Heart left ventricle (tissue), 16 donors: Measurements from ENCODE around the gene LYRM1. TPM values are rescaled to one million over a fixed set of nuclear protein-coding genes. Genes with fewer than 3 reads are reported as not detected.
A peak's percentile ranks its signal among the peaks of the same experiment; 100 is the strongest.

Experiments
- ATAC-seq, 4 donors: fragments of 200-7000 bp; cut with Tn5 transposase; one replicate each; pipeline ENCODE4 v1.9.1; 2020 to 2022; ENCODE audit warnings: moderate library complexity in 4 of 4, mild to moderate bottlenecking in 3 of 4, moderate number of reproducible peaks in 1 of 4
- DNase-seq, 5 donors: peaks; one replicate each; pipeline ENCODE4 v3.0.0-alpha.2; 2020
- H3K27ac ChIP-seq, 12 donors: fragments of 200-600 bp; sonication (generic) in 4 of 12; one replicate each; pipeline versions ENCODE4 v1.5.0 to v1.8.0; 2016 to 2022; ENCODE audit warnings: mild to moderate bottlenecking in 2 of 12
- H3K27me3 ChIP-seq, 9 donors: fragments of 200-600 bp; sonication (generic) in 2 of 9; one replicate each; pipeline versions ENCODE4 v1.5.1 to v1.8.0; 2016 to 2022; ENCODE audit warnings: mild to moderate bottlenecking in 3 of 9
- H3K36me3 ChIP-seq, 9 donors: fragments of 200-600 bp; sonication (generic) in 2 of 9; one replicate each; pipeline versions ENCODE4 v1.5.0 to v1.8.0; 2018 to 2022; ENCODE audit warnings: mild to moderate bottlenecking in 2 of 9
- H3K4me1 ChIP-seq, 12 donors: fragments of 200-600 bp; sonication (generic) in 4 of 12; one replicate each; pipeline versions ENCODE4 v1.5.0 to v1.8.0; 2016 to 2022; ENCODE audit warnings: mild to moderate bottlenecking in 3 of 12
- H3K4me3 ChIP-seq, 12 donors: fragments of 200-600 bp; sonication (generic) in 4 of 12; one replicate each; pipeline versions ENCODE4 v1.5.0 to v1.8.0; 2017 to 2022; ENCODE audit warnings: mild to moderate bottlenecking in 9 of 12, moderate library complexity in 4 of 12
- H3K9me3 ChIP-seq, 12 donors: fragments of 200-600 bp; sonication (generic) in 4 of 12; one replicate each; pipeline versions ENCODE4 v1.5.0 to v1.8.0; 2016 to 2022; ENCODE audit warnings: mild to moderate bottlenecking in 1 of 12
- CTCF ChIP-seq, 12 donors: fragments of 200-600 bp; sonication (generic) in 4 of 12; IDR thresholded peaks; one replicate each; pipeline versions ENCODE4 v1.5.0 to v1.8.0; 2018 to 2022; ENCODE audit warnings: antibody characterized with exemption in 12 of 12, mild to moderate bottlenecking in 5 of 12
- POLR2A ChIP-seq, 2 donors: fragments of 450-650 bp; IDR thresholded peaks; one replicate each; pipeline ENCODE4 v1.6.1; 2017; ENCODE audit warnings: antibody characterized with exemption in 2 of 2, mild to moderate bottlenecking in 2 of 2, moderate library complexity in 2 of 2
- WGBS, 4 donors: extraction: QIAGEN DNeasy Blood & Tissue Kit in 2 of 4; methylation state at CpG; one replicate each; pipeline versions ENCODE4 v1.1.5 to v1.1.7; 2013 to 2018; 5-methylcytosine and 5-hydroxymethylcytosine counted together
- intact Hi-C, 10 donors: fragments of 100-400 bp; cut with DNase I; formaldehyde crosslinking; loops; one replicate each; pipeline versions ENCODE4 v1.11.1 to v1.14.2; 2022
- polyA plus RNA-seq, 2 donors: library from polyadenylated mRNA; stranded (reverse); fragments of 200-250 nt; gene quantifications; one replicate each; pipeline ENCODE4 v1.2.3, GENCODE V29; 2013
- total RNA-seq, 9 donors: library from RNA; depleted of rRNA in 2 of 9; stranded (reverse); fragments of >200 nt in 2 of 9; fragmentation: NEBNext Ultra II Directional in 3 of 9; extraction: Animal tissue kit (Norgen Biotek cat#: 25700) in 3 of 9; gene quantifications; one replicate each; pipeline versions ENCODE4 v1.1.0 to v1.2.4, GENCODE V29; 2016 to 2023
- donor health status: ischemic (EF 13 %, LVEDD 7.1; RV severe dilation, severe dysfunction).
- donor health status: healthy with polysubstance abuse.
- donor health status: DM: no; HTN: yes; CAD: no.
- donor health status: DM: no; HTN: no; CAD: no.
- donor health status: ischemic (EF 25% LVEDD 6.9; RV normal size, moderate dysfunction).
- donor health status: ischemic (EF 25% LVEDD 5.7; RV mildly dilated, moderate dysfunction).
- donor health status: healthy.
- donor health status: DM: yes; HTN: yes; CAD: no.
- donor health status: ischemic (EF 35%, LVEDD 5.7; RV mildly dilated, moderate dysfunction).
- donor health status: nonischemic (EF 11% LVEDD 7.7; RV severe dilation, severe dysfunction).
- donor health status: DM: yes; HTN: yes; CAD: no.
- donor health status: PGD.
- donor health status: ischemic (EF 29% LVEDD 5.4; RV normal size, mild dysfunction).
- donor health status: nonischemic (EF 23%, LVEDD 6.1; RV moderate dilation, normal function).

The LYRM1 gene
- total and polyA plus RNA-seq, 11 donors, result 40.2 to 124 (median 55.9) TPM

- Histone ChIP-seq H3K27ac (peak overlapping the region in 9 of 12 donors; percentile 8 to 85 (median 54)), H3K4me3 (no peak overlapping the region), H3K27me3 (no peaks in the 10 kb centered on the region), H3K4me1 (peaks cover 9 to 90% (median 67%) of the 10 kb centered on the region in 12 donors), H3K9me3 (no peaks in the 10 kb centered on the region), H3K36me3 (peaks cover 0 to 11% (median 3%) of the 10 kb centered on the region in 9 donors)
- WGBS, 4 donors, result 50 to 66% (median 56%) methylated on average over 3 of the region's 3 CpGs
- DNase-seq, result peak in 2 of 5 donors; percentile 49 to 72
- intact Hi-C loops, result loop anchor here in 6 of 10 donors (5.0 kb wide), 2 partner anchors 36 to 40 kb away; partner anchors contain the start of genes DCUN1D3 (in 5 of the 6) and LYRM1 (in 5 of the 6)
- TF ChIP-seq CTCF (IDR thresholded peaks at IDR 0.05) (no peak), POLR2A (IDR thresholded peaks at IDR 0.05) (no peak)
- peak in 3 of 4 donors; percentile 15 to 66 (median 64) for ATAC-seq
Observed at GRCh38 chr16:20866801-20867200, 33.8 kb upstream of the LYRM1 start.

GRCh38 chr16:20867585-20867984, 33.0 kb upstream of the LYRM1 start:
- no peak overlapping the region for H3K4me3 ChIP-seq
- H3K9me3 ChIP-seq, result no peaks in the 10 kb centered on the region
- H3K27me3 ChIP-seq, result no peaks in the 10 kb centered on the region
- TF ChIP-seq CTCF (IDR thresholded peaks at IDR 0.05) (no peak), POLR2A (IDR thresholded peaks at IDR 0.05) (no peak)
- intact Hi-C loops, result loop anchor here in 6 of 10 donors (5.0 kb wide), 2 partner anchors 35 to 40 kb away; partner anchors contain the start of genes DCUN1D3 (in 5 of the 6) and LYRM1 (in 5 of the 6)
- DNase-seq, result no peak
- 61 to 74% (median 70%) methylated on average over 2 of the region's 2 CpGs for WGBS, 4 donors
- H3K36me3 ChIP-seq, result peaks cover 0 to 7% (median 0%) of the 10 kb centered on the region in 9 donors
- peak in 2 of 4 donors; percentile 8 to 15 for ATAC-seq
- peak overlapping the region in 6 of 12 donors; percentile 39 to 85 (median 66) for H3K27ac ChIP-seq
- peaks cover 9 to 90% (median 70%) of the 10 kb centered on the region in 12 donors for H3K4me1 ChIP-seq

- peak; percentile 92 to 96 (median 94) for ATAC-seq
- H3K4me1 ChIP-seq, result peaks cover 9 to 93% (median 73%) of the 10 kb centered on the region in 12 donors
Observed at GRCh38 chr16:20868890-20869289, 31.7 kb upstream of the LYRM1 start.

More at GRCh38 chr16:20868890-20869289, 31.7 kb upstream of the LYRM1 start:
- intact Hi-C loops, result loop anchor here in 6 of 10 donors (5.0 kb wide), 2 partner anchors 33 to 38 kb away; partner anchors contain the start of genes DCUN1D3 (in 5 of the 6) and LYRM1 (in 5 of the 6)
- TF ChIP-seq POLR2A (IDR thresholded peaks at IDR 0.05) (no peak), CTCF (IDR thresholded peaks at IDR 0.05) (no peak)
- Histone ChIP-seq H3K4me3 (no peak overlapping the region), H3K27me3 (no peaks in the 10 kb centered on the region), H3K27ac (peak overlapping the region; percentile 24 to 85 (median 60)), H3K36me3 (peaks cover 0 to 4% (median 0%) of the 10 kb centered on the region in 9 donors), H3K9me3 (no peaks in the 10 kb centered on the region)
- WGBS, 4 donors, result 0 to 18% (median 8%) methylated on average over 3 of the region's 3 CpGs
- peak; percentile 86 to 94 (median 93) for DNase-seq
